Neural cell (in vitro differentiated cells): ENCODE measurements around the gene TXNL1. TPM values are rescaled to one million over a fixed set of nuclear protein-coding genes. Genes with fewer than 3 reads are reported as not detected.

Experiments
- H2AFZ ChIP-seq: fragments of 200-600, 300-800 bp; sonication (generic), shearing (Covaris generic); 2 replicates; pipeline ENCODE4 v1.6.0; 2014; ENCODE audit warnings: low read depth, mild to moderate bottlenecking, antibody characterized with exemption, low read length, moderate library complexity
- H3F3A ChIP-seq: fragments of 200-600 bp; shearing (Covaris generic); 2 replicates; pipeline ENCODE4 v1.6.1; 2016; ENCODE audit warnings: mild to moderate bottlenecking, moderate library complexity, mixed read lengths, antibody characterized with exemption, low read length; ENCODE audit not compliant: insufficient read depth, poor library complexity, severe bottlenecking
- H3K27ac ChIP-seq: fragments of 200-600, 300-800 bp; sonication (generic), shearing (Covaris generic); 2 replicates; pipeline ENCODE4 v1.5.1; 2014; ENCODE audit warnings: mild to moderate bottlenecking, low read length, moderate library complexity
- H3K27me3 ChIP-seq: fragments of 300-800, 200-600 bp; sonication (generic), shearing (Covaris generic); 2 replicates; pipeline ENCODE4 v1.6.0; 2014; ENCODE audit warnings: mild to moderate bottlenecking, low read depth, low read length, moderate library complexity; ENCODE audit not compliant: insufficient read depth
- H3K36me3 ChIP-seq: fragments of 300-800, 200-600 bp; sonication (generic), shearing (Covaris generic); 2 replicates; pipeline ENCODE4 v1.5.1; 2014; ENCODE audit warnings: mild to moderate bottlenecking, antibody characterized with exemption, low read length, moderate library complexity; ENCODE audit not compliant: insufficient read depth
- H3K4me2 ChIP-seq: fragments of 300-800, 200-600 bp; sonication (generic), shearing (Covaris generic); 2 replicates; pipeline ENCODE4 v1.6.0; 2014; ENCODE audit warnings: mild to moderate bottlenecking, low read length
- H3K4me3 ChIP-seq: fragments of 300-800, 200-600 bp; sonication (generic), shearing (Covaris generic); 2 replicates; pipeline ENCODE4 v1.5.1; 2014; ENCODE audit warnings: mild to moderate bottlenecking, low read length, moderate library complexity
- H3K79me2 ChIP-seq: fragments of 200-600 bp; shearing (Covaris generic); replicated peaks from 2 replicates; pipeline ENCODE4 v1.6.0; 2014; ENCODE audit warnings: mild to moderate bottlenecking, low read length, moderate library complexity; ENCODE audit not compliant: insufficient read depth
- H3K9ac ChIP-seq: fragments of 300-800, 200-600 bp; sonication (generic), shearing (Covaris generic); 2 replicates; pipeline ENCODE4 v1.6.1; 2016; ENCODE audit warnings: mild to moderate bottlenecking, low read length, mixed read lengths
- H3K9me2 ChIP-seq: fragments of 200-600 bp; shearing (Covaris generic); 2 replicates; pipeline ENCODE4 v1.6.1; 2016; ENCODE audit warnings: mild to moderate bottlenecking, low read length, mixed read lengths; ENCODE audit not compliant: insufficient read depth
- H3K9me3 ChIP-seq: fragments of 200-600, 300-800 bp; sonication (generic), shearing (Covaris generic); 2 replicates; pipeline ENCODE4 v1.6.1; 2016; ENCODE audit warnings: mild to moderate bottlenecking, mixed run types, low read length, moderate library complexity, mixed read lengths
- H4K20me1 ChIP-seq: fragments of 200-600 bp; shearing (Covaris generic); 2 replicates; pipeline ENCODE4 v1.6.1; 2016; ENCODE audit warnings: mild to moderate bottlenecking, mixed run types; ENCODE audit not compliant: insufficient read depth
- EP300 ChIP-seq: fragments of 450-650 bp; conservative IDR thresholded peaks from 2 replicates; pipeline ENCODE4 v1.6.1; 2014; ENCODE audit warnings: antibody characterized with exemption, mild to moderate bottlenecking, moderate library complexity; ENCODE audit not compliant: poor library complexity, severe bottlenecking
- EZH2 ChIP-seq: fragments of 200-600, 300-800 bp; shearing (Covaris generic), sonication (generic); IDR thresholded peaks from 2 replicates; pipeline ENCODE4 v1.6.1; 2014; ENCODE audit warnings: antibody characterized with exemption, low read length, borderline replicate concordance, mild to moderate bottlenecking; ENCODE audit not compliant: insufficient read depth, poor library complexity, severe bottlenecking
- MXI1 ChIP-seq: fragments of 450-650 bp; conservative IDR thresholded peaks from 2 replicates; pipeline ENCODE4 v1.6.1; 2014; ENCODE audit warnings: antibody characterized with exemption, mild to moderate bottlenecking; ENCODE audit not compliant: poor library complexity, severe bottlenecking
- POLR2AphosphoS5 ChIP-seq: IDR thresholded peaks from 2 replicates; pipeline ENCODE4 v1.6.1; 2012
- RAD21 ChIP-seq: fragments of 450-650 bp; conservative IDR thresholded peaks from 2 replicates; pipeline ENCODE4 v1.6.1; 2014; ENCODE audit warnings: antibody characterized with exemption, mild to moderate bottlenecking, moderate library complexity
- SMC3 ChIP-seq: fragments of 450-650 bp; conservative IDR thresholded peaks from 2 replicates; pipeline ENCODE4 v1.6.1; 2014; ENCODE audit warnings: antibody characterized with exemption, mild to moderate bottlenecking, moderate library complexity; ENCODE audit not compliant: poor library complexity
- TAF1 ChIP-seq: IDR thresholded peaks from 2 replicates; pipeline ENCODE4 v1.6.1; 2012; ENCODE audit warnings: low read depth
- polyA plus RNA-seq: library from polyadenylated mRNA; depleted of rRNA; stranded (reverse); fragments of >200 nt; gene quantifications from 2 replicates; pipeline ENCODE4 v1.2.3, GENCODE V29; 2014
- TF ChIP-seq, protein P1 (sequence below): fragments of 450-650 bp; IDR thresholded peaks from 2 replicates; pipeline ENCODE4 v1.5.1; 2014; ENCODE audit warnings: antibody characterized with exemption, mild to moderate bottlenecking, moderate library complexity; ENCODE audit not compliant: poor library complexity, severe bottlenecking
- TF ChIP-seq, protein P2 (sequence below): IDR thresholded peaks from 2 replicates; pipeline ENCODE4 v1.6.1; 2012; ENCODE audit warnings: borderline replicate concordance

The TXNL1 gene
- polyA plus RNA-seq, 1 donor from 2014 or later, result 84.7 TPM

DNA sequence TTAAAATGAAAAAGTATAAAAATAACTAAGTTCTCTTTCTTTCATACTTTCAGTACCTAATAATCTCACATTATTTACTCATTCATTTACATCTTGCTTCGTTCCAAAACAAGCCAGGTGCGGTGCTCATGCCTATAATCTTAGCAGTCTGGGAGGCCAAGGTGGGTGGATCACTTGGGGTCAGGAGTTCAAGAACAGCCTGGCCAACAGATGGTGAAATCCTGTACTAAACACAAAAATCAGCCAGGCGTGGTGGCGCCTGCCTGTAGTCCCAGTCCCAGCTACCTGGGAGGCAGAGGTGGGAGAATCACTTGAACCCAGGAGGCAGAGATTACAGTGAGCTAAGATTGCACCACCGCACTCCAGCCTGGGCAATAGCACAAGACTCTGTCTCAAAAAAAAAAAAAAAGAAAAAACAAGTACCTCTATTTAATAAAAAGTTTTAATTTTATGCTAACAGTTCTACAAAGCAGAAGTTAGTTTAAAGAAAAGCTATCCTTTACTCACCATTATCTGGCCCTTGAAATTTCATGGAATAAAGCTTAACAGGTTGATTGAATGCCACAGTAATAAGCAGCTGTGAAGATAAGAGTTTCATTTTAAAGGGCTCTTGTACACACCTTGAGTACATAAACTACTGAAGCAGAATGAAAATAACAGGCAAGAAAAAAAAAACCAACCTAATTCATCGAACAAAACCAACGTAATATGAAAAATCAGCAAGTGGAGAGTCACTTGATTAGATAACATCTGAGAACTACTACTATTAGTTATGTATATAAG, 22.5 kb downstream of the TXNL1 start:
- no peaks in the 10 kb centered on the region for H3K79me2 ChIP-seq
- no peaks in the 10 kb centered on the region for H4K20me1 ChIP-seq
- H3K9me2 ChIP-seq, result no peaks in the 10 kb centered on the region
- H3K36me3 ChIP-seq, result peaks cover 6% of the 10 kb centered on the region
- H3K9ac ChIP-seq, result no peak overlapping the region
- no peaks in the 10 kb centered on the region for H3K27me3 ChIP-seq
- H3K27ac ChIP-seq, result no peak overlapping the region
- TF ChIP-seq SMC3 (no peak), EZH2 (no peak), MXI1 (no peak)
- no peaks in the 10 kb centered on the region for H3K9me3 ChIP-seq
- no peaks in the 10 kb centered on the region for H3F3A ChIP-seq
- no peak overlapping the region for H3K4me2 ChIP-seq
- H2AFZ ChIP-seq, result no peak overlapping the region
- H3K4me3 ChIP-seq, result no peak overlapping the region

DNA sequence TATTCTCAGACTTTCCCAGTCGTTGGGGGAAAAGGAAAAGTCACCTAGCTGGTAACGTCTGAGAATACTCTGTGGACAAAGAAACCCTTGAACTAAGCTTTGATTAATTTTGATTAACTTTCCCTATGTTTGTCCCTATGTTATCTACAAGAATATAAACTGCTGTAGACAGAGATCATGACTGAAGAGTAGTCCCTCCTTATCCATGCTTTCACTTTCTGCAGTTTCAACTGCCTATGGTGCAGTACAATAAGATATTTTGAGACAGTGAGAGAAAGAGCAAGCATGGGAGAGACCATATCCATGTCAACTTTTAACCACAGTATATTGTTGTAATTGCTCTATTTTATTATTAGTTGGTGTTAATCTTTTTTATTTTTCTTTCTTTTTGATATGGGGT, 31.8 kb downstream of the TXNL1 start:
- H4K20me1 ChIP-seq, result no peaks in the 10 kb centered on the region
- no peak overlapping the region for H3K4me3 ChIP-seq
- H3F3A ChIP-seq, result no peaks in the 10 kb centered on the region
- no peaks in the 10 kb centered on the region for H3K79me2 ChIP-seq
- H3K4me2 ChIP-seq, result no peak overlapping the region
- H3K36me3 ChIP-seq, result no peaks in the 10 kb centered on the region
- H3K27me3 ChIP-seq, result no peaks in the 10 kb centered on the region
- no peak overlapping the region for H3K9ac ChIP-seq
- H2AFZ ChIP-seq, result no peak overlapping the region
- TF ChIP-seq EZH2 (no peak), SMC3 (no peak), RAD21 (no peak), MXI1 (no peak), EP300 (no peak), POLR2AphosphoS5 (no peak), TAF1 (no peak)
- TF ChIP-seq, protein P1, sequence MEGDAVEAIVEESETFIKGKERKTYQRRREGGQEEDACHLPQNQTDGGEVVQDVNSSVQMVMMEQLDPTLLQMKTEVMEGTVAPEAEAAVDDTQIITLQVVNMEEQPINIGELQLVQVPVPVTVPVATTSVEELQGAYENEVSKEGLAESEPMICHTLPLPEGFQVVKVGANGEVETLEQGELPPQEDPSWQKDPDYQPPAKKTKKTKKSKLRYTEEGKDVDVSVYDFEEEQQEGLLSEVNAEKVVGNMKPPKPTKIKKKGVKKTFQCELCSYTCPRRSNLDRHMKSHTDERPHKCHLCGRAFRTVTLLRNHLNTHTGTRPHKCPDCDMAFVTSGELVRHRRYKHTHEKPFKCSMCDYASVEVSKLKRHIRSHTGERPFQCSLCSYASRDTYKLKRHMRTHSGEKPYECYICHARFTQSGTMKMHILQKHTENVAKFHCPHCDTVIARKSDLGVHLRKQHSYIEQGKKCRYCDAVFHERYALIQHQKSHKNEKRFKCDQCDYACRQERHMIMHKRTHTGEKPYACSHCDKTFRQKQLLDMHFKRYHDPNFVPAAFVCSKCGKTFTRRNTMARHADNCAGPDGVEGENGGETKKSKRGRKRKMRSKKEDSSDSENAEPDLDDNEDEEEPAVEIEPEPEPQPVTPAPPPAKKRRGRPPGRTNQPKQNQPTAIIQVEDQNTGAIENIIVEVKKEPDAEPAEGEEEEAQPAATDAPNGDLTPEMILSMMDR, result no peak
- TF ChIP-seq, protein P2, sequence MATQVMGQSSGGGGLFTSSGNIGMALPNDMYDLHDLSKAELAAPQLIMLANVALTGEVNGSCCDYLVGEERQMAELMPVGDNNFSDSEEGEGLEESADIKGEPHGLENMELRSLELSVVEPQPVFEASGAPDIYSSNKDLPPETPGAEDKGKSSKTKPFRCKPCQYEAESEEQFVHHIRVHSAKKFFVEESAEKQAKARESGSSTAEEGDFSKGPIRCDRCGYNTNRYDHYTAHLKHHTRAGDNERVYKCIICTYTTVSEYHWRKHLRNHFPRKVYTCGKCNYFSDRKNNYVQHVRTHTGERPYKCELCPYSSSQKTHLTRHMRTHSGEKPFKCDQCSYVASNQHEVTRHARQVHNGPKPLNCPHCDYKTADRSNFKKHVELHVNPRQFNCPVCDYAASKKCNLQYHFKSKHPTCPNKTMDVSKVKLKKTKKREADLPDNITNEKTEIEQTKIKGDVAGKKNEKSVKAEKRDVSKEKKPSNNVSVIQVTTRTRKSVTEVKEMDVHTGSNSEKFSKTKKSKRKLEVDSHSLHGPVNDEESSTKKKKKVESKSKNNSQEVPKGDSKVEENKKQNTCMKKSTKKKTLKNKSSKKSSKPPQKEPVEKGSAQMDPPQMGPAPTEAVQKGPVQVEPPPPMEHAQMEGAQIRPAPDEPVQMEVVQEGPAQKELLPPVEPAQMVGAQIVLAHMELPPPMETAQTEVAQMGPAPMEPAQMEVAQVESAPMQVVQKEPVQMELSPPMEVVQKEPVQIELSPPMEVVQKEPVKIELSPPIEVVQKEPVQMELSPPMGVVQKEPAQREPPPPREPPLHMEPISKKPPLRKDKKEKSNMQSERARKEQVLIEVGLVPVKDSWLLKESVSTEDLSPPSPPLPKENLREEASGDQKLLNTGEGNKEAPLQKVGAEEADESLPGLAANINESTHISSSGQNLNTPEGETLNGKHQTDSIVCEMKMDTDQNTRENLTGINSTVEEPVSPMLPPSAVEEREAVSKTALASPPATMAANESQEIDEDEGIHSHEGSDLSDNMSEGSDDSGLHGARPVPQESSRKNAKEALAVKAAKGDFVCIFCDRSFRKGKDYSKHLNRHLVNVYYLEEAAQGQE, result no peak
- no peak overlapping the region for H3K27ac ChIP-seq
- no peaks in the 10 kb centered on the region for H3K9me2 ChIP-seq
- H3K9me3 ChIP-seq, result no peaks in the 10 kb centered on the region
